Skeletal muscle cell (primary cell): ENCODE measurements around the gene CROCC2.

Experiments used
- DNase-seq: peaks from one replicate; pipeline ENCODE4 v3.0.0-alpha.2; 2010; ENCODE audit warnings: low read depth
- H3K4me3 ChIP-seq: 2 replicates; pipeline ENCODE4 v1.5.1; 2011; ENCODE audit warnings: low read depth, mild to moderate bottlenecking, control low read depth, low read length, moderate library complexity

Gene CROCC2

DNA sequence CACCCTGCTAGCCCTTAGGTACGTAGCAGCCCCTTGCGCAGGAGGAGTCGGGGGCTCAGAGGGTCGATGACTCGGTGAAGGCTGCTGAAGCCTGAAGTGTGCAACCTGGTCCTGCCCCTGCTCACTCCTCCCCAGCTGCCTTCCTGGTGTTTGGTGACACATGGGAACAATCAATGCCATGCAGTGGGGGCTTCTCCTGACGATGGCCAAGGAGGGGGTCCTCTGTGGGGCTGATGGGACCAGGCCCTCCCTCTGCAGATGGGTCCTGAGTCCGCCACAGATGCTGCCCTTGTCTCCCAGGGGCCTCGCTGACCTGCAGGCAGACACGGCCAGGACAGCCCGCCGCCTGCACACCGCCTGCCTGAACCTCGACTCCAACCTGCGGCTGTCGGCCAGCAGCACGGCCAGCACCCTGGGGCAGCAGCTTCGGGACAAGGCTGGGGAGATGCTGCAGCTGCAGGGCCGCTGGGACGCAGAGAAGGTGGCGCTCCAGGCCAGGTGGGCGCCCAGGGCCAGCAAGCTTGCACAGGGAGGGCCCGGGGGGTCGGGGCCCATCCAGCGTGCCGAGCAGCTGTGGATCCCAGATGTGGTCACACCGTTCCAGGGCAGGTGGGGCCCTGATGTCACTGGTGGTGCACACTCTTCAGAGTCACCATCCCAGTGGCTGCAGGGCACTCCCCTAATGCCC, 24.6 kb downstream of the CROCC2 start:
- H3K4me3 ChIP-seq = no peak overlapping the region
- no peak for DNase-seq

DNA sequence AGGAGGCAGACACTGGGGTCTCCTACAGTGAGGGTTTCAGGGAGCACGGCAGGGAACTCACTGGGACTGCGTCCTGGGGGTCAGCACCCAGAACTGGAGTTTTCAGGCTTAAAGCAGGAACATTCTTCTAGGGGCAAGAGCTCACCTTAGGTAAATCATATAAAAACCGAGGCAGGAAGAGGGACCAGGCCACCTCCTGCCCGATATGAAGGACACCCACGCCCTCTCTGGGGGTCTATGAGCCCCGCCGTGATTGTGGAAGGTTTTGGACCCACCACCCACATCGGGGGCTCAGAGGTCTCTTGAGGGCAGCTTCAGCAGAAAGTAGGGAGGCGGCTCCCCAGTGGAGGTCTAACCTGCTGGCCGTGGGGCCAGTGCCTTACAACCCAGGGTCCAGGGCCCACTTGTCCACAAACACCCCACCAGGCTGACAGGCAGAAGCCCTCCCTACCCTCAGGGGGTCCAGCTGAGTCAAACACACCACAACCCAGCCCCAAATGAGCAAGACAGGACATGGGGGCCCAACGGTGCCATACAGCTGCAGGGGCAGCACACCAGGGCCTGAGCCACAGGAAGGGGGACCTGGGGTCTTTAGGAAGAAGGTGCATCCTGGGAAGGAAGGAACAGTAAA, 25.3 kb downstream of the CROCC2 start:
- DNase-seq = no peak
- no peak overlapping the region for H3K4me3 ChIP-seq

DNA sequence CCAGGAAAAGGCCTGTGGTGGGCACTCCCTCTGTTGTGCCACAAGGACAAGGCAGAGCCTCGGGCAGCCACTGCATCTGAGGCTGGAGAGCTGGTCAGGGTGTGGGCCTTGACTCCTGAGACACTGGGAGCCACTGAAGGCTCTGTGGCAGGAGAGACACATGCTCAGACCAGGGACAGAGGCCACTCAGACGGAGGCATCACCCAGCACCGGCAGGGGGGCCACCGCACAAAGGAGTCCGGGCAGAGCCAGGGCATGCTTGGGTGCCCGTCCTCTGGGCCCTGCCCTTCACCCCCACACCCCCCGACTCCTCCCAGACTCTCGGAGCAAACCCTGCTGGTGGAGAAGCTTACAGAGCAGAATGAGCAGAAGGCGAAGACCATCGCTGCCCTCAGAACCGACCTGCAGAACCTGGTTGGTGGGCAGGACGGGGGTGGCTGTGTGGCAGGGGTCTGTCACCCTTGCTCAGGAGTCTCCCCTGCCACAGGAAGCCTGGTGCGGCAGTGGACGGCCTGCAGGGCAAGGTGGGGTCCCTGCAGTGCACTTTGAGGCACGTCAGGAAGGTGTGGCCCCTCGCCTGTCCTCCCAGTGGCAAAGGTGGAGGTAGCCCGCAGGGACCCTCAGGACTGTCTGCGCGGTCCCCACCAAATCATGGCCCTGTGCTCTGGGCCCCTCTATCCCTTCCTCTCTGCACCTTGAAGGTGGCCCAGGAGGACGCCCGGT, 26.0 kb downstream of the CROCC2 start:
- no peak overlapping the region for H3K4me3 ChIP-seq
- no peak for DNase-seq

- DNase-seq = no peak
These were observed 26.6 kb downstream of the CROCC2 start for GRCh38 chr2:240932724-240933047.

DNA sequence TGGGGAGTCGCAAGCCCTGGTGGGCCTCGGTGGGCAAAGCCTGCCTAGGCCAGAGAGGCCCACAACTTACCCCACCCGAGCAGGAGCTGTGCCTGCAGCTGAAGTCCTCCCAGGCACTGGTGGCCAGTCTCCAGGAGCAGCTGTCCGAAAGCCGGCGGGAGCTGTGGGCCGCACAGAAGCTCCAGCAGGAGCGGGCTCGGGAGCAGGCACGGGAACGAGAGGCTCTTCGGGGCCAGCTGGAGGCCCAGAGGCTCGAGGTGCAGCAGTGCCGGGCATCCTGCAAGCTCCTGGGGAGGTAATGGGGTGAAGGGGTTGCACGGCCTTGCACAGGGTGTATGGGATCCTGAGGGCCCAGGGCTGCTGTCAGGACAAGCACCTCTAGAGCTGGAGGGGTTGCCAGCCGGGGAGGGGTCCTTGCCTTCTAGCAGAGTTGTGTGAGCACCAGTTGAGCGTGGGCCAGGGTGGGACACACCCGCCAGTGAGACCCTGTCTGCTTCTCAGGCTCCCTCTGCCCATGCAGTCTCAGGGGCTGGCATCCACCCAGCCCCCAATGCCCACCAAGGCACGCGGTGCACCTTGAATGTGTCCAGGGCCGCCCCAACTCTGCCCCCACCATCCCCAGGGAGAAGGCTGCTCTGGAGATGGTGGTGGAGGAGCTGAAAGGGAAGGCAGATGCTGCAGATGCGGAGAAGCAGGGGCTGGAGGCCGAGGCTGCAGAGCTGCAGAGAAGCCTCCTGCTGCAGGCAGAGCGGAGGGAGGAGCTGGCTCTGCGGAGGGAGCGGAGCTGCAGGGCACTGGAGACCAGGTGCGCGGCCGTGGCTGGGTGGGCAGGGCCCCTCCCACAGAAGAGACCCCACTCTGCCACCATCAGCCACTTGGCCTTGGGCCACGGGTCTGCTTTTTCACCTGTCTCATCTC, 27.2 kb downstream of the CROCC2 start:
- H3K4me3 ChIP-seq = no peak overlapping the region
- no peak for DNase-seq

More at GRCh38 chr2:240932724-240933047, 26.6 kb downstream of the CROCC2 start:
- H3K4me3 ChIP-seq = no peak overlapping the region

DNA sequence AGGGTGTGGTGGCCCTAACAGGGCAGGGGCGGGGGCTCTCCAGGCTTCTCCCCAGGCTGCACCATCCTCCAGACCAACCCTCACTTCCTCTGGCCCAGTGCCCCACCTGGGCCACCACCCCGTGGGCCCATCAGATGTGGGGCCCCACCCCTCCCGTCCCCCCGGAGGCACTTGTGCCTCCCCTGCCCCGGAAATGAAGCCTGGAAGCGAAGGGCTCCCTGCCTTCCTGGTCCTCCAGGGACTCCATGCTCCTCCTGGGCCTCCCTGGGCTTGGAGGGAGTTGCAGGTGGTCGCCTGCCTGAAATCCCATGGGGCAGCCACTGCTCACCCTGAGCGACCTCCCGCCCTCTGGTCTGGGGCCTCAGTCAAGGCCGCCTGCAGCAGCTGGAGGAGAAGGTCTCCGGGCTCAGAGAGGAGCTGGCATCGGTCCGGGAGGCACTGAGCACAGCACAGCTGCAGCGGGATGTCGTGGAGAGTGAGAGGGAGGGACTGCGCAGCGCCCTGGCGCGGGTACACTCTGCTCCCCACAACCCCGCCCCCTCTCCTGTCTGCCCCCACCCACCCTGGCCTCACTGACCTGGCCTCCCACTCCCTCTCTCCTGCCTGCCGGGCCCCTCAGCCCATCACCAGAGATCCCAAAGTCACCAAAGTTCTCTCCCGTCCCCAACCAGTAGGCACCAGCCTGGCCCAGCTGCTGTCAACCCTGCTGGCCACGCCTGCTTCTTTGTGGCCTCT, 28.0 kb downstream of the CROCC2 start:
- no peak for DNase-seq
- no peak overlapping the region for H3K4me3 ChIP-seq

GRCh38 chr2:240934701-240935102, 28.6 kb downstream of the CROCC2 start:
- H3K4me3 ChIP-seq = no peak overlapping the region
- no peak for DNase-seq

- H3K4me3 ChIP-seq = no peak overlapping the region
These were observed 29.2 kb downstream of the CROCC2 start for GRCh38 chr2:240935103-240935876.

GRCh38 chr2:240936106-240936505, 30.0 kb downstream of the CROCC2 start:
- no peak for DNase-seq
- H3K4me3 ChIP-seq = no peak overlapping the region

More at GRCh38 chr2:240935103-240935876, 29.2 kb downstream of the CROCC2 start:
- DNase-seq = no peak

DNA sequence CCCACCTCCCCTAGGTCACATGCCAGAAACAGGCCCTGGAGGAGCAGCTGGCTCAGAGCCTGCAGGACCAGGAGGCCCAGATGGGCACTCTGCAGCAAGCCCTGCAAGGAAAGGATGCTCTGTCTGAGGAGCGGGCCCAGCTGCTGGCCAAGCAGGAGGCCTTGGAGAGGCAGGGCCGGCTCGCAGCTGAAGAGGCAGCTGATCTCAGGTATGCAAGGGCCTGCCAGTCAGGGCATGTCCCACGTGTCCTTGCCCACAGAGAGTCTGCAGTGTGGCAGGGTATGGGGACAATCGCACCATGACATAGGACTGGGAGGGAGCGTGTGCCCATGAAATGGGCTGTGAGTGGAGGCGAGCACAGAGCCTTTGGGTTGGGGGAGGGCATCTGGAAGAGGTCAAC, 39.9 kb downstream of the CROCC2 start:
- H3K4me3 ChIP-seq = no peak overlapping the region
- DNase-seq = no peak

DNA sequence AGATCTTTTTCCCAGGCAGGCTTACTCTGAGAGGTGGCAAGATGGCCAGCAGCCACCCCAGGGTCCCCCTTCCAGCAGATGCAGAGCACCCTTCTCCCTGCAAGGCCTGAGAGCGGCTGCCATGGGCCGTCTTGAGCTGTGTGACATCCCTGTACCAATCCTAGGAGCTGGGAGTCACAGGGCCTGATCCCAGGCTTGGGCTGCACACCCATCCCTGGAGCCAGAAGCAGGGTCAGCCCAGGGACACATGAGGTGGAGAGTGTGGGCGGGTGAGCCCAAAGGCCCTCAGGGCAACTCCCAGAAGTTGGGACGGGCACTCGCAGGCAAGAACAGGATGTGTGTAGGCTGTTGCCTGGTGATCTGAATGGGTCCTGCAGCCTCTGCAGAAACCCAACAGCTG, 40.5 kb downstream of the CROCC2 start:
- DNase-seq = no peak
- H3K4me3 ChIP-seq = no peak overlapping the region

DNA sequence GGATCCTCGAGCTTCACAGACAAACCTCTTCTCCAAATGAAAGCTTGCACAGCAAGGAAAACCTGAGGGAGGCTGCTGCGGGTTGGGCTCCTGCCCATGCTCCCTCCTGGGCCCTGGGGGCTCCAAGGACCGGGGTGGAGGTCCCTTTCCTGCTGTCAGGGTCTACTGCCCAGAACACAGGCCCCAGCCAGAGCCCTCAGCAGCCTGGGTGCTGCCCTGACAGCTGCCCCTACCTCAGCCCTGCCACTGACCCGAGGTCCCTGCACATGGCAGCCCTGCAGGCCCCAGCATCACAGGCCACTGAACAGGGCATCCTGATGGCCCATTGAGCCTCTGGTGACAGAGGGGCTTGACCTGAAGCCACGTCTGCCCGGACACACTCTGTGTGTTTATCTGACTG, 41.0 kb downstream of the CROCC2 start:
- H3K4me3 ChIP-seq = no peak overlapping the region
- no peak for DNase-seq

DNA sequence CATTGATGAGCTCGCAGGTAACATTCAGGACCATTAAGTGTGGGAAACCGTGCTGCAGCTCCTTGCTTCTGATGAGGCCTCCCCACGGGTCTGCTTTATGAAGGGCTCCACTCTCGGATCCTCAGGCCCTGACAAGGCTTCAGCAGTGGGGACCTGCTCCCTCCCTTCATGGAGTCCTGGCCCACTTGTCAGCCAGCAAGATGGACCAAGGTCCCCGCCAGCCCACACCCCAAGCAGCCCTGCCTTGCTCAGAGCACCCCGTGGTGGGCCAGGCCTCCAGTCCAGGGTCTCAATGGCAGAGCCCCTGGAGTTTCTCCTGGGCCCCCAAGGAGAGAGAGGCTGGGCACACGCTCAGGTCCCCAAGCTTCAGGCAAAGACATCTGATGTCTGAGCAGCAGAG, 41.5 kb downstream of the CROCC2 start:
- no peak overlapping the region for H3K4me3 ChIP-seq
- no peak for DNase-seq

DNA sequence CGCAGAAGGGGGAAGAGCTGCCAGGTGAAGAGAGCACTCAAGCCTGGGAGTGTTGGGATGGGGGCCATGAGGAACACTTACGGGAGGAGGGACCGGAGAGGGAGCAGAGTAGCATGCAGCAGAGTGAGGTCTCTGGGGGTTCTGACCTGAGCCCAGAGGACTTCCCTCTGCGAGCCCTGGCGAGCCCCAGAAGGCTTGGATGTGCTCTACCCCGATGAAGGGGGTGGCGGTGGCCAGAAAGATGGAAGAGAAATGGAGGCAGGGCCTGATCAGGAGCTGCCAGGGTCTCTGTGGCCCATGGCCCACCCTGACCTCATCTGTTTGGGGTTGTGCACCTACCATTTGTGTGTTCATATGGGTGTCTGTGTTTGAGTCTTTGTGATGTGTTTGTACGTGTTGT, 42.0 kb downstream of the CROCC2 start:
- H3K4me3 ChIP-seq = no peak overlapping the region
- DNase-seq = no peak

GRCh38 chr2:240948905-240949790, 43.0 kb downstream of the CROCC2 start:
- no peak for DNase-seq
- no peak overlapping the region for H3K4me3 ChIP-seq

GRCh38 chr2:240949791-240950705, 43.9 kb downstream of the CROCC2 start:
- DNase-seq = no peak

More at GRCh38 chr2:240949791-240950705, 43.9 kb downstream of the CROCC2 start:
- no peak overlapping the region for H3K4me3 ChIP-seq
